Measurements from ENCODE around the gene CALML5.

The CALML5 gene

DNA sequence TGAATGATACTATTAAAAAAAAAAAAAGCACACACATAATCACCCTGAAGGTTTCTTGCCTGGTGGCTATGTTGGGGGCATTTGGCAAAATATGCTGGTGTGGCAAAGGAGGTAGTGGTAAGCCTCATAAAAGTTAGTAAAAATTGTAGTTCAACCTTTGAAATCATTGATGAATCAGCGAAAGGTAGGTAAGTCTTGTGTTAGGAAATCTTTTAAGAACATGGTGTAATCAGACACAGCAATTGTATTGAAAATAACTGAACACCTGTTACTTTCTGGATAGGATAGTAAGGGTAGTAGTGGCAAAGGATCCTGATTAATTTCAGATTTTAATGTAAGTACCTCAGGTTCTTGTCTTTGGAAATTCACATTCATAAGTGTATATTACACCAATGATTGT lies 40.9 kb downstream of the CALML5 start:
- no peak overlapping the region for H3K4me3 ChIP-seq (ENCODE audit: low read depth, low read length)
- in situ Hi-C loops (cut with HindIII; ENCODE audit: low sequenced_read_pairs) = no loop called here
- TF ChIP-seq, protein P1, sequence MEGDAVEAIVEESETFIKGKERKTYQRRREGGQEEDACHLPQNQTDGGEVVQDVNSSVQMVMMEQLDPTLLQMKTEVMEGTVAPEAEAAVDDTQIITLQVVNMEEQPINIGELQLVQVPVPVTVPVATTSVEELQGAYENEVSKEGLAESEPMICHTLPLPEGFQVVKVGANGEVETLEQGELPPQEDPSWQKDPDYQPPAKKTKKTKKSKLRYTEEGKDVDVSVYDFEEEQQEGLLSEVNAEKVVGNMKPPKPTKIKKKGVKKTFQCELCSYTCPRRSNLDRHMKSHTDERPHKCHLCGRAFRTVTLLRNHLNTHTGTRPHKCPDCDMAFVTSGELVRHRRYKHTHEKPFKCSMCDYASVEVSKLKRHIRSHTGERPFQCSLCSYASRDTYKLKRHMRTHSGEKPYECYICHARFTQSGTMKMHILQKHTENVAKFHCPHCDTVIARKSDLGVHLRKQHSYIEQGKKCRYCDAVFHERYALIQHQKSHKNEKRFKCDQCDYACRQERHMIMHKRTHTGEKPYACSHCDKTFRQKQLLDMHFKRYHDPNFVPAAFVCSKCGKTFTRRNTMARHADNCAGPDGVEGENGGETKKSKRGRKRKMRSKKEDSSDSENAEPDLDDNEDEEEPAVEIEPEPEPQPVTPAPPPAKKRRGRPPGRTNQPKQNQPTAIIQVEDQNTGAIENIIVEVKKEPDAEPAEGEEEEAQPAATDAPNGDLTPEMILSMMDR (IDR thresholded peaks at IDR 0.05; ENCODE audit: low read depth, low read length) = no peak
- no peak for DNase-seq (ENCODE audit: low read depth, low spot score)

DNA sequence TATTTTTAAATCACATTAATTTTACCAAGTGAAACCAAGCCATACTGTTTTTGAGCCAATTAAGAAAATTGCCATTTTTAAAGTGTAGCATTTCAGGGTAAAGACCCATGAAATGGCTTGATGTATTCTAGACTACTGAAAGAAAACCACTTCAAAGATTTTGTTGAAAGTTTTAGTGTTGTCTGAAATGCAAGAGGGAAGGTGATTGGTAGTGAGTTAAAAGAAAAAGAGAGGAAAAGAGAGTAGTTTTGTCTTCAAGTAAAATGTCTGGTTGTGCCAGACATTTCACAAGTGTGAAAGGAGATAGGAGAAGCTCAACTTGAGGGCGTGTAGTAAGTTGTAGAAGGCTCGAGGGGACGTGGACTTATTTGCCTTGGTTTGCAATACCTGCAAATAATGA lies 41.6 kb downstream of the CALML5 start:
- H3K4me3 ChIP-seq (ENCODE audit: low read depth, low read length) = no peak overlapping the region
- in situ Hi-C loops (cut with HindIII; ENCODE audit: low sequenced_read_pairs) = no loop called here
- no peak for DNase-seq (ENCODE audit: low read depth, low spot score)
- TF ChIP-seq, protein P1 (IDR thresholded peaks at IDR 0.05; ENCODE audit: low read depth, low read length) = no peak

DNA sequence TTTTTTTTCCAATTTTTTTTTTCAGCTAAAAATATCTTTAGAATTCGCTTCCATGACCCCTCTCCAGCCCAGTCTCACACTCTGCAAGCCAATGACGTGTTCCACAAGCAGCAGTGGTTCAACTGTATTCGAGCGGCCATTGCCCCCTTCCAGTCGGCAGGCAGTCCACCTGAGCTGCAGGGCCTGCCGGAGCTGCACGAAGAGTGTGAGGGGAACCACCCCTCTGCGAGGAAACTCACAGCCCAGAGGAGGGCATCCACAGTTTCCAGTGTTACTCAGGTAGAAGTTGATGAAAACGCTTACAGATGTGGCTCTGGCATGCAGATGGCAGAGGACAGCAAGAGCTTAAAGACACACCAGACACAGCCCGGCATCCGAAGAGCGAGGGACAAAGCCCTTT lies 42.8 kb downstream of the CALML5 start:
- DNase-seq (ENCODE audit: low read depth, low spot score) = no peak
- in situ Hi-C loops (cut with HindIII; ENCODE audit: low sequenced_read_pairs) = no loop called here
- TF ChIP-seq, protein P1 (IDR thresholded peaks at IDR 0.05; ENCODE audit: low read depth, low read length) = no peak
- no peak overlapping the region for H3K4me3 ChIP-seq (ENCODE audit: low read depth, low read length)

DNA sequence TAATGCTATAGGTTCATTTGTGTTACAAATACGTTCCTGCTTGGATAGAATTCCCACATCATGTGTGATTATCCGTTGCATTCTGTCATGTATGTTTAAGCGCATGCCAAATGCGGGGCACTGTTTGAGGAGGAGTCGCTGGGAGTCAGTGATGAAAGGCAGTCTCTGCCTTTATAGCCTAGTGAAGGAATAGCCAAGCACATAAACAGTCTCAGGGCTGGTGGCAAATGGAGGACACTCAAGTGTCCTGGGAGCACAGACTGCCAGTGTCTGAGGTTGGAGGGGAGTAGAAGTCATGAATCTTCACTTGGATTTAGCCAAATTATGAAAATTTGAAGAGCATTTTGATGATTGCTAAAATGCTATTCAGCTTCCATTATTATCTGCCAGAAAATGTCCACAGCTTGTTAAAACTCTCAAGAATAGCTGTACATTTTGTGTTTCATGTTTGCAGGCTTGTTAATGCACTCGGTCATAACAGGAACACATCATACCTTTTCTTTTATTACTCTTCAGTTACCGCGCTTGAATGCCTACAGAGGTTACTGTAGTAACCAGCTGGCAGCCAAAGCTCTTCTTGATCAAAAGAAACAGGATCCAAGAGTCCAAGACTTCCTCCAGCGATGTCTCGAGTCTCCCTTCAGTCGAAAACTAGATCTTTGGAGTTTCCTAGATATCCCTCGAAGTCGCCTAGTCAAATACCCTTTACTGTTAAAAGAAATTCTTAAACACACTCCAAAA lies 45.5 kb downstream of the CALML5 start:
- TF ChIP-seq, protein P1 (IDR thresholded peaks at IDR 0.05; ENCODE audit: low read depth, low read length) = no peak
- DNase-seq (ENCODE audit: low read depth, low spot score) = no peak
- in situ Hi-C loops (cut with HindIII; ENCODE audit: low sequenced_read_pairs) = no loop called here
- H3K4me3 ChIP-seq (ENCODE audit: low read depth, low read length) = no peak overlapping the region

DNA sequence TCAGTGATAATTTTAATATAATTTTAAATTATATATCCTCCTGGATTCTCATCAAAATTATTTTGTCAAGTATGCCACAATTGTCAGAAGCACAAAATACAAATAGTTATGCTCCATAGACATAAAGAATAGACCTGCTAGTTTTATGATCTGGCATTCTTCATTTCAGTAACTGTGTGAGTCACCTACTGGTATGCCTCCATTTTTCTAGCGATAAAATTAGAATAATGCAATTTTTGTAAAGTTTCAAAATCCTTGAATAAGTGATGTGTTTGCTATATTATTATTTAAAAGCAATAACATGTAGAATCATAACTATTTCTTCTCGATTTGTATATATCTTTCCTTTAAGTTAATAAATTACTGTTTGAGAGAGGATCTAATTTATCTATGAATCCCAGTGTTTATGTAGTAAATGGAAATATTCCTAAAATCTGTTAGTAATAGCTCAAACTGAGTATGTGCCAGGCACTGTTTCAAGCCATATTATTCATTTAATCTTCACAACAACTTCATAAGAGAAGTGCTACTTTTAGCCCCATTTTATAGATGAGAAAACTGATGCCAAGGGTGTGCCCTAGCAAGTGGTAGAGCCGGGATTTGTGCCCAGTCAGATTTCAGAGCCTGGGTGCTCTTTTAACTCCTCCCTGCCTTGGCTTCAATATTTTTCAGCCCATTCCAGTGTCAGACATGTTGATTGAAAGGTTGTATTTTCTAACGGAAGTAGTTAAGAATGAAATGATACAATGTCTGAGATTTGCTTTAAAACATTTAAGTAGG lies 48.6 kb downstream of the CALML5 start:
- no peak for DNase-seq (ENCODE audit: low read depth, low spot score)
- in situ Hi-C loops (cut with HindIII; ENCODE audit: low sequenced_read_pairs) = no loop called here
- no peak overlapping the region for H3K4me3 ChIP-seq (ENCODE audit: low read depth, low read length)
- TF ChIP-seq, protein P1 (IDR thresholded peaks at IDR 0.05; ENCODE audit: low read depth, low read length) = no peak

DNA sequence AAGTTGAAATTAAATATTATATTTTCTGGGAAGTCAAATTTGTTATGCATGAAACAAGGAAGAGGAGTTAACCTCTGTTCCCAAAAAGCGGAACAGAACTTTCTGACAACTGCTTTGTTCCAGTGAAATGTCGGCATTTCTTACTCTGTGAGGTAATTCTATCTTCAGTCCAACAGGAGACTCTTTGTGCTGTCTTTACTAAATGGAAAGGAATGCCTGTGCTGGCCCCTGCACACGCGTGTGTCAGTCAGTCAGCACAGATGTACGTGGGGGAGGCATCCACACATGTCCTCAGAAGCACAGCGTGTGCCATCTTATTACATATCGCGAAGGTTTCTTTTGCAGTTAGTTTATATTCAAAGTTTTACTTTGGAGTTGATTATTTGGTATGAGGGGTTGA lies 49.5 kb downstream of the CALML5 start:
- peak; percentile 73 for DNase-seq (ENCODE audit: low read depth, low spot score)
- peak overlapping the region; percentile 1 for H3K4me3 ChIP-seq (ENCODE audit: low read depth, low read length)
- in situ Hi-C loops (cut with HindIII; ENCODE audit: low sequenced_read_pairs) = no loop called here
- TF ChIP-seq, protein P1 (IDR thresholded peaks at IDR 0.05; ENCODE audit: low read depth, low read length) = peak; percentile 16
